Fibroblast of pulmonary artery (primary cell): ENCODE results near the gene MRM3.

ENCODE experiments used
- DNase-seq: peaks from one replicate; pipeline ENCODE4 v3.0.0-alpha.2; 2010; ENCODE audit warnings: low read depth
- H3K4me3 ChIP-seq: replicated peaks from 2 replicates; pipeline ENCODE4 v1.5.1; 2011; ENCODE audit warnings: low read depth, mild to moderate bottlenecking, control low read depth, low read length, moderate library complexity
- CTCF ChIP-seq: IDR thresholded peaks from 2 replicates; pipeline ENCODE4 v1.5.1; 2011; ENCODE audit warnings: mild to moderate bottlenecking, control low read depth, low read length, inconsistent platforms; ENCODE audit errors: missing control alignments

MRM3 gene

GRCh38 chr17:806346-806745, 24.2 kb downstream of the MRM3 start:
- no peak overlapping the region for H3K4me3 ChIP-seq
- no peak for DNase-seq
- no peak for TF ChIP-seq CTCF

- DNase-seq = no peak
- H3K4me3 ChIP-seq = no peak overlapping the region
- no peak for TF ChIP-seq CTCF
Measured at GRCh38 chr17:806781-807522, 24.8 kb downstream of the MRM3 start.

GRCh38 chr17:807523-808294, 25.6 kb downstream of the MRM3 start:
- H3K4me3 ChIP-seq = no peak overlapping the region
- no peak for DNase-seq
- TF ChIP-seq CTCF = no peak

DNA sequence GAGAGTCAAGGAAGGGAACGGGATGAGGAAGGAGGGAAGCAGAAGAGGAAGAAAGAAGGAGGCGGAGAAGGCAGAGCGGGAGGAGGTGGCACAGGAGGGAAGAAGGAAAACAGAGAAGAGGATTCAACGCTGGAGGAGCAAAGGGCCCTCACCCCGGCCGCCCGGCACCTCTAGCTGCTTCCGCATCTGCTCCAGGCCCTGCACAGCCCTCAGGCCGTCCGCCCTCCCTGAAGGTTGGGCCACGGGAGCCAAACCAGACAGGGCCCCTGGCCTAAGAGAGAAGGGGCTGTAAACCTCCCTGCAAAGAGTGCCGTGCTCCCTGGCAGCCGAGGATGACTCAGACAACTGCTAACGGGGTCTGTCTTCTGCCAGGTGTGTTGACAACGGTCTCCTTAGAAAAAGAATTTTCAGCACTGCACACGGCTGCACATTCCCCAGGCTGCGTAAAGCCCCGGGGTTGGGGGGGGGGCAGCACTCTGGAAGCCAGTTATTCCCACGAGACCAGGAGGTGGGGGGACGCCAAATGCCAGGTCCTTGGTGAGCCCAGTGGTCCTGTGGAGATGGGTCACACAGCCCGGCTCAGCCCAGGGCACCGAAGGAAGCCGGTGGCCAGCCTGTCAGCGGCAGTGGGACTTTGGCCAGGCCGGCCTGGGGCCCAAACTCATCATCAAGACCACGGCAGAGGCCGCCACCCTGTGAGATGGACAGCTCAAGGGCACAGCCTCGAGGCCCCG, 29.1 kb downstream of the MRM3 start:
- DNase-seq = no peak
- no peak for TF ChIP-seq CTCF
- H3K4me3 ChIP-seq = no peak overlapping the region

- H3K4me3 ChIP-seq = no peak overlapping the region
- TF ChIP-seq CTCF = no peak
- DNase-seq = no peak
Measured at GRCh38 chr17:812638-813204, 30.6 kb downstream of the MRM3 start.

DNA sequence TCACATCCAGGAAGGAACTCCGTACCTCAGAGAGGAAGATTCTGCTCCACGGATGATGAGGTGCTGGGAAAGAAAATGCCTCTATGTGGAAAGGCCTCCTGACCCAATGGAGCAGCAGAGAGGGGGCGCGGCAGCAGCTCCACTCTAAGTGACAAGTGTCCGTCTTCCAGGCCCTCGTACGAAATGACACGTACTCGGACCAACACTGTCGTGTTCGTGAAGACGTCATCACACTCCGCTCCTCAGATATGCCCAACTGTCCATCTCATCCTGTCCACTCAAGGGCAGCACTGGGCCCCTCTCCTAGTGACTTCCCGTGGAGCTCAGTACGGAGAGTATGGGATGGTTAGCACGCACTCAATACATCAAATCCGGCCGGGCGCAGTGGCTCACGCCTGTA, 32.2 kb downstream of the MRM3 start:
- no peak for DNase-seq
- no peak overlapping the region for H3K4me3 ChIP-seq
- no peak for TF ChIP-seq CTCF
